Hematopoietic multipotent progenitor cell (in vitro differentiated cells): Measurements from ENCODE around the gene USP6NL. TPM values are rescaled to one million over a fixed set of nuclear protein-coding genes. Genes with fewer than 3 reads are reported as not detected.
"Not testable (repeated sequence)": the region's sequence is repeated elsewhere in the genome, so short reads cannot be mapped to it uniquely, and the experiment has no call there.

ENCODE experiments used
- DNase-seq, 3 donors: peaks; one replicate each; pipeline ENCODE4 v3.0.0-alpha.2; 2011 to 2015; ENCODE audit warnings: low read depth in 2 of 3, low spot score in 2 of 3
- total RNA-seq: library from RNA; depleted of rRNA; stranded (reverse); fragments of >200 nt; gene quantifications from one replicate; pipeline ENCODE4 v1.2.3, GENCODE V29; 2012

The USP6NL gene
- total RNA-seq, 1 donor, result 18.9 TPM

DNA sequence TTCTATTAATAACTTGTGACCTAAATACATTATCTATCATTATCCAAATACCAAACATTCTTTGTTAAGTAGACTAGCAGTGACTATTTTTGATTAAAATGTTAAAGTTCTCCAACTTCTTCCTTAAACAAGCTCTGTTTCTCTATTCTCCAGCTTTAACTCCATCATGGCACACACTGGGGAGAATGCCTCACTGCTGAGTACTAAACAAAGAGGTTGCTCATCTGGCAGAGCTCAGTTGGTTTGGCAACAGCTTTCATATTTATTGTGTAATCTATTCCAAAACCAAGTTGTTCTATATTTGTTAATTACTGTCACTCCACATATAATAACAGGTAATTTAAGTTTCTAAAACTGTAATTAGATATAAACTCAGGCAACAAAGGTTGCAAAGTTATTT, 89.6 kb downstream of the USP6NL start:
- DNase-seq, result no peak

- DNase-seq, result no peak
Measured at GRCh38 chr10:11520892-11521291, 90.6 kb downstream of the USP6NL start.

DNA sequence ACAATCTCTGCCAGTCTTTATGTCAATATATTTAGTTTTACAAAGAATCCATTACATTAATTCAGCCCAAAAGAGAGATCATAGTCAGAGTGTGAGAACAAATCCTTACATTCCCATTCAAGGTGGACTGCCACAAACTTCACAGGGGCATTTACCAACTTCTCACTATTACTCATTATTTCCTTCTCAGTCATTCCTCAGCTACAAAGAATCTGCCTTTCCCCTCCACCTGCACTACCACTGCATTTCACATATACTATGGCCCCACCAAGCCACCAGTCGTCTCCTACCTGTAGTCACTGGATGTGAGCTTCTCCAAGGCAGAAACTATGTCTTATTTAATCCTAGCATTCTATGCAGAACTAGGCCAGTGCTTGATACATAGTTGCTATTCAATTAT, 94.3 kb downstream of the USP6NL start:
- DNase-seq, result no peak

- DNase-seq, result peak in 2 of 3 donors; percentile 26 to 54
Measured at GRCh38 chr10:11516431-11516746, 95.1 kb downstream of the USP6NL start.

GRCh38 chr10:11515596-11516430, 95.6 kb downstream of the USP6NL start:
- DNase-seq, result peak; percentile 40 to 85 (median 68)

DNA sequence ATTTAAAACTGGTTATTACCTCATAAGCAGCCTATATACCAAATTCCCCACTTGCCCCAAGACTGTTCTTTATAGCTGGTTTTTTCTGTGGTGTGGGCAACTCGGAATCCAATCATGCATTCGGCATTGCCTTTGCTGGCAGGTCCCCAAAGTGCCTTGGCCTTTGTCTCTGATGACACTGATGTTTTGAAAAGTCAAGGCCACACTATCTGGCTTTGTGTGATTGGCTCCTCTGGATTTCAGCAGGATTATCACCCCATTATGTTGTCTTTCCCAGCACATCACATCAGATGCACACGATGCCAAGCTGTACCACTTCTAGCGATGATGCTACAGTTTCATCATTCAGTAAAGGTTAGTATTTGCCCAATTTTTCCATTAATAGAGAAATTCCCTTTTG, 97.7 kb downstream of the USP6NL start:
- DNase-seq, result no peak

- DNase-seq, result no peak
Measured at GRCh38 chr10:11512596-11512995, 98.9 kb downstream of the USP6NL start.

DNA sequence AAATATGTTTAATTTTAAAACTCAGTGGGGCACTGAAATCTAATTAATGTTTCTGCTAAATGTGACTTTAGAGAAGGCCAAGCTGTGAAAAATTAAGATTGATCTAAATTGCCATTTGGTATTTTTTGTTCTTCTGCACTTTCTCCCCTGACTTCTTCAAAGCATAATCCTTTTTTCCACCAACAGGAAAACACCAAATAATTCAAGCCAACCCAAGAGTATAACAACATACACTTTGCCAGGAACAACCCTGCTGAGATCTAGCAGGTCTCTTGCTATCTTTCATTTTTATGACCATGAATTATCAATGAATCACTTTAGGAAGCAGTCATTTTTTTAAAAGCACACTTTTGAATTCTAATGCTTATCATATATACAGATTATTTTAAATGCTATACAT, 100.1 kb downstream of the USP6NL start:
- no peak for DNase-seq

DNA sequence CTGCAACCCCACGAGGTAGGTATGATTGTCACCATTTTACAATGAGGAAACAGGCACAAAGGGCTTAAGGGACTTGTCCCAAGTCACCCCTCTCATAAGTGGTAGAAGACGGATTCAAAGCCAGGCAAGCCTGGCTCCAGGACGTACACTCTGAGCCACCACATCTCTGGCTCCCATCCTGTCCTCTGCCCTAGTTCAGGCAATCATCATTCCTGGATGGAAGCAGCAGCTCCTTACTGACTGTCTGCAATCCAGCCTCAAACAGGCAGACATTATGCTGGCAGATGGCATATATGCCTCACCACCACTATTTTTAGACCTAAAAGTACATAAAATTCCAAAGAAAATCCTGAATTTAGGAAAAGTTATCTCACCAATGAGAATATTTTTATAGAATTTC, 100.7 kb downstream of the USP6NL start:
- no peak for DNase-seq

DNA sequence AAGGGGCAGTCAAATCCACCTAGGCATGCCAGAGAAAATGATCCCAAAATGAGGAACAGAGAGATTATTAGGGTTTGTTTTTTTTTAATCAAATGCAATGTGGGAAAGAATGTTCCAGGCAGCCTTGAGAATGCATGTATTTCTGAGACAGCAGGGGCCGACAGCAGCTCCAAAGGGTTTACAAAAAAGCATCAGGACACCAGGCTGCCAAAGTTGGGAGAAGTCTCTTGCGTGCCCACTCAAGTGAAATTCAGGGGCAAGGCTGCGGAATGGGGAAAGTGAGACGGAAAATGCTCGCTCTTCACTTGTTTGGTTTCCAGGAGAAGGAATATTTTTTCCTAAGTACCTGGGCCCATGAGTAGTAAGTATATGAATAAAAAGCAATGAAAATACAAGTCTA, 101.2 kb downstream of the USP6NL start:
- DNase-seq, result no peak

DNA sequence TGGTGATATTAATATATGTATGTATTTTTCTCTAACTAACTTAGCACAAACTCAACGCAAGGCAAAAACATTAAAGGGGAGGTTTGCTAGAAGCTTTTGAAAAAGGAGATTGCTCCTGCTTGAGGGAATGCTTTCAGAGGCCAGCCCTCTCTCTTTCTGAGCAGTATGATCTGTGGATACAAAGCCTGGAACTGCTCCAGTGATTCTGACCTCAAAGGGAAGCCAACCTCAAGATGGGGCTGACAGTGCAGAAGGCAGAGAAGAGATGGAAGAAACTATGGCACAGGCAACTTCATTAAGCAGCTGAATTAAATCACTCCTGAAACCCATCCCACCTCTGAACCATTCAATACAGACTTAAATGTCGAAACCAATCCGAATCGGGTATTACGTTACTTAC, 102.4 kb downstream of the USP6NL start:
- DNase-seq, result no peak

GRCh38 chr10:11506247-11506789, 105.1 kb downstream of the USP6NL start:
- no peak for DNase-seq

DNA sequence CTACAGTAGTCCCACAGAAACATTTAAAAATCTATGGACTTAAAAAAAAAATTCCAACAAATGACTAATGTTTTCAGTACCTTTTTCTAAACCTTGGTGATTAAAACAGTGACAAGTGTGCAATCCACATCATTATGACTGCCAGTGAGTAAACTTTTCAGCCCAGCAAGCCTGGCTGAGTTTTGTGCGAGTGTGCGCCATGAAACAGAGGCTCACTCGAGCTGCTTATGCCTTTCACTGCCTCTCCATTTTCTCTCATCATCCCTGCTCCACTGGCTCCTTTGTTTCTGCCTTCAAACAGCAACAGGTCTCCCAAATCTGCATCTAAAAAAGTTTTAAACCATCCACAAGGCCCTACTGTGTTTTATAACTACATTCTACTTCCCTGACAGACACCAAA, 105.8 kb downstream of the USP6NL start:
- no peak for DNase-seq

DNA sequence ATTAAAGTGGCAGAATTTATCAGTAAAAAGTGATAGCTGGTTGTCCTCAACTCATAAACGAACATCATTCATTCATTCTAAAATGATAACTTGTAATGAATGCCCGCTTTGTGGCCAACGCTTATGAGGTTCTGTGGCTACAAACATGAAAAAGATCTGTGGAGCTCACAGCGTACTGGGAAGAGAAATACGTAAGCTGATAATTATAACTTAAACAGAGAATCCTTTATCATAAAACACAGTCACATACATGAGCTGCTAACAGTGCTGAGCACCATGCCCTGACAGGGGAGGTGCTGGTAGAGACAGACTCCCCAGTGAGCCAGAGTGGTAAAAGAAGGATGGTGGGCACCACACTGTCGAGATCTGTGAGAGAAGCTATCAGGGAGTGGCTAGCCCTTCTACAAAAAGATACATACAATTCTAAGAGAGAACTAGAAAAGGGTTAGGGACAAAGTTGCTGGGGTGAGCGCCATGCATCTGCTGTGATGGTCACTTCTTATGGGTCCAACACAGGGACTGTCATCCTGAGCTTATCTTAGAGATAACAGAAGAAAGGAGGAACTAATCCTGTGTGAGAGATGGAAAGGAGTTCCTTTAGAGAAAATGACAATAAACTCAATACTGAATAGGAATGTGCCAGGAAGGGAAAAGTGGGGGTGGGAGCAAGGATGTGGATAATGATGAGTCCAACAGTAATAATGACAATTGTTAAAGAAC, 106.7 kb downstream of the USP6NL start:
- DNase-seq, result no peak

GRCh38 chr10:11501600-11501999, 109.8 kb downstream of the USP6NL start:
- DNase-seq, result no peak

- DNase-seq, result no peak
Measured at GRCh38 chr10:11499425-11500071, 111.9 kb downstream of the USP6NL start.

GRCh38 chr10:11498399-11498798, 113.1 kb downstream of the USP6NL start:
- DNase-seq, result no peak

DNA sequence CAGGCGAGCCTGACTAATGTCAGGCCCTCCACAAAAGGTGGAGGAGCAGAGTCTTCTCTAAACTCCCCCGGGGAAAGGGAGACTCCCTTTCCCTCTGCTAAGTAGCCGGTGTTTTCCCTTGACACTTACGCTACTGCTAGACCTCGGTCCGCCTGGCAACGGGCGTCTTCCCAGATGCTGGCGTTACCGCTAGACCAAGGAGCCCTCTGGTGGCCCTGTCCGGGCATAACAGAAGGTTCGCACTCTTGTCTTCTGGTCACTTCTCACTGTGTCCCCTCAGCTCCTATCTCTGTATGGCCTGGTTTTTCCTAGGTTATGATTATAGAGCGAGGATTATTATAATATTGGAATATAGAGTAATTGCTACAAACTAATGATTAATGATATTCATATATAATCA, 116.5 kb downstream of the USP6NL start:
- DNase-seq, result not testable (repeated sequence)

- DNase-seq, result no peak
Measured at GRCh38 chr10:11493646-11494045, 117.8 kb downstream of the USP6NL start.

- no peak for DNase-seq
Measured at GRCh38 chr10:11491087-11491486, 120.4 kb downstream of the USP6NL start.

- no peak for DNase-seq
Measured at GRCh38 chr10:11489591-11489990, 121.9 kb downstream of the USP6NL start.

DNA sequence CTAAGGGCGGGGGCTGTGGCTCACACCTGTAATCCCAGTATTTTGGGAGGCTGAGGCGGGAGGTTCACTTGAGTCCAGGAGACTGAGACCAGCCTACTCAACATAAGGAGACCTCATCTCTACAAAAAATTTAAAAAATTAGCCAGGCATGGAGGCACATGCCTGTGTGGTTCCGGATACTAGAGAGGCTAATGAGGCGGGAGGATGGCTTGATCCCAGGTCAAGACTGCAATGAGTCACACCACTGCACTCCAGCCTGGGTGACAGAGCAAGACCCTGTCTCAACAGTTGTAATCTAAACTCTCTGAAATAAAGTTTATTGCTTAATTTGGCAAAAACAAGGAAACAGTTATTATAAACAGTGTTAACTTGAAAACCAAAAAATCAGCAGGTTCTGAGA, 123.3 kb downstream of the USP6NL start:
- no peak for DNase-seq
